K562 (cell line): Measurements from ENCODE around the gene COL4A2.

Source experiments
- CTCF ChIP-seq, 3 experiments: IDR thresholded peaks in 2 of 3; conservative IDR thresholded peaks in 1 of 3; 2 replicates each; pipeline ENCODE4 v1.5.1; 2011 to 2012; ENCODE audit warnings: low read length in 3 of 3, mild to moderate bottlenecking in 3 of 3, control low read depth in 2 of 3, improper control_type of control experiment in 1 of 3, inconsistent platforms in 1 of 3, low read depth in 1 of 3, mixed read lengths in 1 of 3, moderate library complexity in 1 of 3; ENCODE audit not compliant: insufficient read depth in 2 of 3
- E2F8 ChIP-seq: fragments of 450-650 bp; IDR thresholded peaks from 2 replicates; pipeline ENCODE4 v1.7.1; 2018; ENCODE audit warnings: mild to moderate bottlenecking, low read depth; ENCODE audit not compliant: partially characterized antibody
- MAFG ChIP-seq: fragments of 450-650 bp; conservative IDR thresholded peaks from 2 replicates; pipeline ENCODE4 v1.6.1; 2016; ENCODE audit warnings: missing genetic modification characterization, missing compliant biosample characterization
- MEF2A ChIP-seq: IDR thresholded peaks from 2 replicates; pipeline ENCODE4 v1.6.1; 2011; ENCODE audit warnings: low read depth, mild to moderate bottlenecking, low read length, moderate library complexity; ENCODE audit not compliant: control insufficient read depth
- NFIC ChIP-seq: fragments of 450-650 bp; IDR thresholded peaks from 2 replicates; pipeline ENCODE4 v1.6.1; 2017; ENCODE audit warnings: mild to moderate bottlenecking, inconsistent platforms
- POLR2AphosphoS5 ChIP-seq: IDR thresholded peaks from 2 replicates; pipeline ENCODE4 v1.6.1; 2011; ENCODE audit warnings: mild to moderate bottlenecking, low read depth, low read length, moderate library complexity; ENCODE audit not compliant: control insufficient read depth, insufficient read depth
- RERE ChIP-seq: sonication (generic); formaldehyde crosslinking; IDR thresholded peaks from 2 replicates; pipeline ENCODE4 v1.8.0; 2023; ENCODE audit warnings: missing genetic modification reagents, mild to moderate bottlenecking, borderline replicate concordance
- SIN3A ChIP-seq, 2 experiments: fragments of 150-350 bp in 1 of 2; IDR thresholded peaks; 2 replicates each; pipeline ENCODE4 v1.6.1; 2011 to 2016; ENCODE audit warnings: borderline replicate concordance in 2 of 2, low read depth in 2 of 2, low read length in 2 of 2, mild to moderate bottlenecking in 2 of 2, moderate library complexity in 2 of 2; ENCODE audit not compliant: control insufficient read depth in 1 of 2
- TCF7L2 ChIP-seq: fragments of 150-350 bp; IDR thresholded peaks from 2 replicates; pipeline ENCODE4 v1.6.1; 2016; ENCODE audit warnings: low read depth, mild to moderate bottlenecking, low read length, moderate library complexity
- YY1 ChIP-seq, 3 experiments: IDR thresholded peaks; 2 replicates each; pipeline ENCODE4 v1.6.1; 2011; ENCODE audit warnings: low read length in 2 of 3, mild to moderate bottlenecking in 2 of 3, moderate library complexity in 2 of 3, borderline replicate concordance in 1 of 3, control low read depth in 1 of 3, low read depth in 1 of 3; ENCODE audit not compliant: insufficient read depth in 3 of 3, insufficient replicate concordance in 2 of 3, control insufficient read depth in 1 of 3, insufficient read length in 1 of 3; ENCODE audit errors: extremely low read depth in 1 of 3
- ZNF282 ChIP-seq: sonication (generic); formaldehyde crosslinking; IDR thresholded peaks from 2 replicates; pipeline ENCODE4 v1.8.1; 2023; ENCODE audit warnings: missing genetic modification reagents
- ZNF583 ChIP-seq: fragments of 250-450 bp; sonication (Bioruptor Pico); IDR thresholded peaks from 2 replicates; pipeline ENCODE4 v1.4.0; 2020
- TF ChIP-seq, protein P1 (sequence below): sonication (generic); formaldehyde crosslinking; IDR thresholded peaks from 2 replicates; pipeline ENCODE4 v1.9.0; 2022; ENCODE audit warnings: mild to moderate bottlenecking, missing genetic modification reagents

DNA sequence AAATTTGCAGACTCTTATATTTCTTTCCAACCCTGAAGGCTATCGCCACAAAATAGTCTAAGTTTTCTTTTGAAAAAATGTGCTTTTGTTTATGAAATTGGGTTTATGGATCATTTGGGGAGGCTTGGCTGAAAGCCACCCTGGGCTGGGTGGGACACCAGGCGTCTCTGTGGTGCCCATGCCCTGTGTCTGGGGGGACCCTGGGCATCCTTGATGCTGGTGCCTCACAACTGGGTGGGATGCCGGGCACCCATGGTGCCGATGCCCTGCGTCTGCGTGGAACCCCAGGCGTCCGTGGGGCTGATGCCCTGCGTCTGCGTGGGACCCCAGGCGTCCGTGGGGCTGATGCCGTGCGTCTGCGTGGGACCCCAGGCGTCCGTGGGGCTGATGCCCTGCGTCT, 149.5 kb downstream of the COL4A2 start:
- no peak for TF ChIP-seq MAFG (tag)
- TF ChIP-seq TCF7L2, result no peak
- no peak for TF ChIP-seq CTCF (IDR thresholded peaks at IDR 0.05 in 2 of 3, conservative IDR thresholded peaks at IDR 0.05 in 1 of 3; ENCODE audit: insufficient read depth in 2 of 3, low read depth in 1 of 3, low read length in 3 of 3)
- no peak for TF ChIP-seq E2F8
- TF ChIP-seq ZNF583, result no peak
- no peak for TF ChIP-seq POLR2AphosphoS5
- no peak for TF ChIP-seq RERE
- TF ChIP-seq, protein P1, sequence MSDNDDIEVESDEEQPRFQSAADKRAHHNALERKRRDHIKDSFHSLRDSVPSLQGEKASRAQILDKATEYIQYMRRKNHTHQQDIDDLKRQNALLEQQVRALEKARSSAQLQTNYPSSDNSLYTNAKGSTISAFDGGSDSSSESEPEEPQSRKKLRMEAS (CRISPR knock-in tag), result no peak
- TF ChIP-seq NFIC, result no peak
- TF ChIP-seq SIN3A (IDR thresholded peaks at IDR 0.05; ENCODE audit: borderline replicate concordance in 2 of 2, control insufficient read depth in 1 of 2, low read depth in 2 of 2, low read length in 2 of 2), result no peak
- no peak for TF ChIP-seq ZNF282 (CRISPR knock-in tag)
- TF ChIP-seq MEF2A, result no peak
- TF ChIP-seq YY1 (IDR thresholded peaks at IDR 0.05; ENCODE audit: borderline replicate concordance in 1 of 3, control insufficient read depth in 1 of 3, extremely low read depth in 1 of 3, insufficient read depth in 3 of 3, insufficient read length in 1 of 3, insufficient replicate concordance in 2 of 3, low read depth in 1 of 3, low read length in 2 of 3), result no peak
